Thymus (tissue), 11 donors: Measurements from ENCODE around the gene ECI2. TPM values are rescaled to one million over a fixed set of nuclear protein-coding genes. Genes with fewer than 3 reads are reported as not detected.
"Not testable (repeated sequence)": the region's sequence is repeated elsewhere in the genome, so short reads cannot be mapped to it uniquely, and the experiment has no call there.

Experiments
- DNase-seq, 9 donors: peaks; one replicate each; pipeline ENCODE4 v3.0.0-alpha.2; 2013; ENCODE audit warnings: low spot score in 9 of 9, low read depth in 6 of 9, missing footprints in 1 of 9
- H3K27ac ChIP-seq, 2 donors: one replicate each; pipeline ENCODE4 v1.5.1; 2013; ENCODE audit warnings: control low read depth in 1 of 2, low read depth in 1 of 2, low read length in 1 of 2, mild to moderate bottlenecking in 1 of 2, moderate library complexity in 1 of 2
- H3K27me3 ChIP-seq, 2 donors: one replicate each; pipeline ENCODE4 v1.5.1; 2013; ENCODE audit warnings: low read length in 1 of 2; ENCODE audit not compliant: control insufficient read depth in 2 of 2, insufficient read depth in 1 of 2
- H3K36me3 ChIP-seq, 2 donors: one replicate each; pipeline ENCODE4 v1.5.1; 2013; ENCODE audit warnings: low read length in 1 of 2, mild to moderate bottlenecking in 1 of 2, moderate library complexity in 1 of 2; ENCODE audit not compliant: control insufficient read depth in 2 of 2, insufficient read depth in 2 of 2
- H3K4me1 ChIP-seq, 2 donors: one replicate each; pipeline ENCODE4 v1.5.1; 2013; ENCODE audit warnings: low read length in 2 of 2; ENCODE audit not compliant: control insufficient read depth in 2 of 2, insufficient read depth in 2 of 2
- H3K4me3 ChIP-seq, 2 donors: one replicate each; pipeline ENCODE4 v1.5.1; 2013; ENCODE audit warnings: low read length in 2 of 2, control low read depth in 1 of 2, mild to moderate bottlenecking in 1 of 2
- H3K9me3 ChIP-seq, 2 donors: one replicate each; pipeline ENCODE4 v1.5.1; 2013; ENCODE audit warnings: low read length in 1 of 2, mild to moderate bottlenecking in 1 of 2; ENCODE audit not compliant: control insufficient read depth in 2 of 2, insufficient read depth in 1 of 2
- WGBS: extraction: QIAGEN DNeasy Blood & Tissue Kit; methylation state at CpG from one replicate; pipeline ENCODE4 v1.1.7; 2013; 5-methylcytosine and 5-hydroxymethylcytosine counted together
- polyA plus RNA-seq: library from polyadenylated mRNA; stranded (reverse); fragments of 200-250 nt; gene quantifications from one replicate; pipeline ENCODE4 v1.2.3, GENCODE V29; 2013
- total RNA-seq: library from RNA; stranded (reverse); fragments of 120-200 nt; gene quantifications from one replicate; pipeline ENCODE4 v1.2.4, GENCODE V29; 2013
- donor health status: healthy.

The ECI2 gene
- total and polyA plus RNA-seq, 2 donors: 45.0 to 55.0 TPM

GRCh38 chr6:4102687-4103244 lies 32.6 kb downstream of the ECI2 start:
- WGBS: 96% methylated on average over 6 of the region's 6 CpGs
- Histone ChIP-seq H3K27ac (no peak overlapping the region), H3K9me3 (no peaks in the 10 kb centered on the region), H3K36me3 (no peaks in the 10 kb centered on the region), H3K4me3 (no peak overlapping the region), H3K4me1 (no peaks in the 10 kb centered on the region), H3K27me3 (no peaks in the 10 kb centered on the region)
- no peak for DNase-seq

GRCh38 chr6:4101298-4101697 lies 34.1 kb downstream of the ECI2 start:
- no peaks in the 10 kb centered on the region for H3K9me3 ChIP-seq
- WGBS: 80% methylated on average over 3 of the region's 3 CpGs
- DNase-seq: no peak
- no peaks in the 10 kb centered on the region for H3K36me3 ChIP-seq
- H3K4me3 ChIP-seq: no peak overlapping the region
- no peaks in the 10 kb centered on the region for H3K27me3 ChIP-seq
- H3K27ac ChIP-seq: no peak overlapping the region
- H3K4me1 ChIP-seq: no peaks in the 10 kb centered on the region

- H3K9me3 ChIP-seq: no peaks in the 10 kb centered on the region
- H3K36me3 ChIP-seq: no peaks in the 10 kb centered on the region
- DNase-seq: no peak
- WGBS: 72% methylated on average over 5 of the region's 5 CpGs
- no peak overlapping the region for H3K27ac ChIP-seq
- no peaks in the 10 kb centered on the region for H3K4me1 ChIP-seq
- H3K27me3 ChIP-seq: no peaks in the 10 kb centered on the region
- H3K4me3 ChIP-seq: no peak overlapping the region
Measured at GRCh38 chr6:4100655-4101054, 34.7 kb downstream of the ECI2 start.

- Histone ChIP-seq H3K27ac (no peak overlapping the region), H3K36me3 (no peaks in the 10 kb centered on the region), H3K9me3 (peaks cover 0 to 7% of the 10 kb centered on the region in 2 donors), H3K27me3 (no peaks in the 10 kb centered on the region), H3K4me3 (no peak overlapping the region), H3K4me1 (no peaks in the 10 kb centered on the region)
- WGBS: 96% methylated on average over 1 of the region's 1 CpG
- no peak for DNase-seq
Measured at GRCh38 chr6:4093288-4093687, 42.1 kb downstream of the ECI2 start.

GRCh38 chr6:4091941-4092340 lies 43.4 kb downstream of the ECI2 start:
- no peak overlapping the region for H3K27ac ChIP-seq
- no peak for DNase-seq
- no peaks in the 10 kb centered on the region for H3K27me3 ChIP-seq
- H3K4me1 ChIP-seq: no peaks in the 10 kb centered on the region
- peaks cover 0 to 7% of the 10 kb centered on the region in 2 donors for H3K9me3 ChIP-seq
- no peak overlapping the region for H3K4me3 ChIP-seq
- 98% methylated on average over 7 of the region's 7 CpGs for WGBS
- no peaks in the 10 kb centered on the region for H3K36me3 ChIP-seq

GRCh38 chr6:4090043-4090442 lies 45.3 kb downstream of the ECI2 start:
- H3K27me3 ChIP-seq, DNase-seq, H3K36me3 ChIP-seq, H3K27ac ChIP-seq, H3K9me3 ChIP-seq, H3K4me3 ChIP-seq, H3K4me1 ChIP-seq: not testable (repeated sequence)
- 97% methylated on average over 26 of the region's 26 CpGs for WGBS

GRCh38 chr6:4088704-4089103 lies 46.7 kb downstream of the ECI2 start:
- no peaks in the 10 kb centered on the region for H3K27me3 ChIP-seq
- WGBS: 98% methylated on average over 7 of the region's 7 CpGs
- H3K27ac ChIP-seq: no peak overlapping the region

GRCh38 chr6:4085332-4085700 lies 50.1 kb downstream of the ECI2 start:
- WGBS: 99% methylated on average over 1 of the region's 1 CpG
- Histone ChIP-seq H3K4me1 (no peaks in the 10 kb centered on the region), H3K27me3 (no peaks in the 10 kb centered on the region), H3K9me3 (no peaks in the 10 kb centered on the region), H3K36me3 (no peaks in the 10 kb centered on the region), H3K27ac (no peak overlapping the region), H3K4me3 (no peak overlapping the region)
- no peak for DNase-seq

More at GRCh38 chr6:4088704-4089103, 46.7 kb downstream of the ECI2 start:
- Histone ChIP-seq H3K4me1 (no peaks in the 10 kb centered on the region), H3K4me3 (no peak overlapping the region), H3K9me3 (peaks cover 0 to 7% of the 10 kb centered on the region in 2 donors), H3K36me3 (no peaks in the 10 kb centered on the region)
- no peak for DNase-seq

GRCh38 chr6:4084444-4085331 lies 50.7 kb downstream of the ECI2 start:
- Histone ChIP-seq H3K27ac (no peak overlapping the region), H3K9me3 (no peaks in the 10 kb centered on the region), H3K4me3 (no peak overlapping the region), H3K27me3 (no peaks in the 10 kb centered on the region), H3K36me3 (no peaks in the 10 kb centered on the region), H3K4me1 (no peaks in the 10 kb centered on the region)
- DNase-seq: no peak
- WGBS: 94% methylated on average over 9 of the region's 9 CpGs
